RWPE1 (cell line): ENCODE measurements around the gene NDUFB6.

Experiments
- CTCF ChIA-PET: fragments of 350-600 bp; sonication (Branson Sonifier 250); formaldehyde crosslinking; extraction: SDS; loops from one replicate; lab custom pipeline; 2021; lab: Yijun Ruan, JAX
- POLR2A ChIA-PET: fragments of 400-600 bp; formaldehyde crosslinking; extraction: SDS; loops from one replicate; lab custom pipeline; 2020; ENCODE audit warnings: antibody characterized with exemption; ENCODE audit not compliant: low non-redundant PET; lab: Yijun Ruan, JAX
- DNase-seq: peaks from one replicate; pipeline ENCODE4 v3.0.0; 2012; ENCODE audit warnings: low spot score
- H3K27ac ChIP-seq: fragments of 450-650 bp; 2 replicates; pipeline ENCODE4 v1.5.1; 2017
- CTCF ChIP-seq: fragments of 450-650 bp; conservative IDR thresholded peaks from 2 replicates; pipeline ENCODE4 v1.5.1; 2017; ENCODE audit warnings: low read depth, mild to moderate bottlenecking

Gene NDUFB6

GRCh38 chr9:32573821-32574220 is 862 bp upstream of the NDUFB6 start:
- POLR2A ChIA-PET: interaction anchor here (0.5 kb wide), 1 partner anchor 396 kb away, joined by 6 read pairs; no protein-coding TSS in a partner anchor
- CTCF ChIA-PET: interaction anchor here (0.6 to 2.8 kb wide), 2 partner anchors 85 to 195 kb away, joined by 3 to 39 read pairs; no protein-coding TSS in a partner anchor
- no peak overlapping the region for H3K27ac ChIP-seq
- DNase-seq: no peak
- no peak for TF ChIP-seq CTCF

GRCh38 chr9:32571969-32572899 is 725 bp downstream of the NDUFB6 start:
- peak; percentile 96 for TF ChIP-seq CTCF
- peak; percentile 94 for DNase-seq
- ChIA-PET POLR2A (interaction anchor here (0.5 kb wide), 1 partner anchor 33 kb away, joined by 3 read pairs; no protein-coding TSS in a partner anchor), CTCF (interaction anchor here (0.6 to 2.8 kb wide), 11 partner anchors 9 to 1601 kb away, joined by 3 to 39 read pairs (median 5); partner anchors contain the start of gene ACO1)
- H3K27ac ChIP-seq: peak overlapping the region; percentile 92

DNA sequence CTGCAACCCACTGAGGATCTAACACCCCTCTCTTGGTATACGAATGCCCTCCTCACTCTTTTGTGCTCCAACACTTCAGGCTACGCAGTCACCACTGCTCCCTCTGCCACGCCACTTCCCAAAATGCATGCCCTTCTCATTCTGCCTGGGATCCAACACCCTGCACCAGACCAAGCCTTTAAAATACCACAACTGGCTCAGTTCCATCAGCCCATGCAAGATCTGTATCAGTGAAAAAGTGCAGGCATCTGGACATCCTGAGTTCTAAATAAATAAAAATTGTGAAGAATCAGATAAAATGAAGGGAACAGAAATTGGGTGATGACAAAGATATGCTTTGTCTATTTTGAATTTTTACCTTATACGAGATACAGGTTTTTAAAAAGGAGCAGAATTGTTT is 2.7 kb downstream of the NDUFB6 start:
- DNase-seq: no peak
- POLR2A ChIA-PET: no interaction called here
- H3K27ac ChIP-seq: no peak overlapping the region
- CTCF ChIA-PET: no interaction called here
- TF ChIP-seq CTCF: no peak

DNA sequence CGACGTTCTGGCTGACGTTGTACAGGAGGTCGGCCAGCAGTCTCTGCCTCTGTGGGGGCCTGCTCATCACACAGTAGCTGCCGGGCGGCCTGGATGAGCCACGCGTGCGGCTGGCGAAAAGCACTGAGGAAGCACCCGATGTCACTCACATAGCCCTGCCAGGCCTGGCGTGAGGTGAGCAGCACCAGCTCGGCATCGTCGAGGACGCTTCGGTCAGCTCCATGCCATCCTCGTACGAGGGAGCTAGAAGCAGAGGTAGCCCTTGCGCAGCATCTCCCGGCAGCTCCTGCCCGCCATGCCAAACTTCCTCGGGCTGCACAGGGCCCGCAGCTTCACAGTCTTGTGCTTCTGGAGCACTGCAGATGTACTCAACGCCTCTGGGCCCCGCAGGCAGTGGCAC is 6.2 kb downstream of the NDUFB6 start:
- no peak overlapping the region for H3K27ac ChIP-seq
- DNase-seq: no peak
- ChIA-PET POLR2A (no interaction called here), CTCF (interaction anchor here (0.7 kb wide), 2 partner anchors 188 to 811 kb away, joined by 3 to 4 read pairs; no protein-coding TSS in a partner anchor)
- no peak for TF ChIP-seq CTCF

GRCh38 chr9:32565967-32566366 is 7.0 kb downstream of the NDUFB6 start:
- H3K27ac ChIP-seq: no peak overlapping the region
- ChIA-PET POLR2A (no interaction called here), CTCF (no interaction called here)
- no peak for TF ChIP-seq CTCF
- DNase-seq: no peak

- ChIA-PET POLR2A (interaction anchor here (0.7 kb wide), 1 partner anchor 23 kb away, joined by 3 read pairs; no protein-coding TSS in a partner anchor), CTCF (no interaction called here)
- no peak for DNase-seq
- no peak overlapping the region for H3K27ac ChIP-seq
- no peak for TF ChIP-seq CTCF
These were observed 14.5 kb downstream of the NDUFB6 start for GRCh38 chr9:32558408-32558934.
